GM12864 (cell line): ENCODE data around the gene ASF1B.
A peak's percentile ranks its signal among the peaks of the same experiment; 100 is the strongest.

Source experiments
- DNase-seq: peaks from one replicate; pipeline ENCODE4 v3.0.0-alpha.2; 2011; ENCODE audit warnings: low read depth
- H3K4me3 ChIP-seq: 2 replicates; pipeline ENCODE4 v1.5.1; 2011; ENCODE audit warnings: mild to moderate bottlenecking, low read depth, low read length, control low read depth
- TF ChIP-seq, protein P1 (sequence below): IDR thresholded peaks from 2 replicates; pipeline ENCODE4 v1.5.1; 2011; ENCODE audit warnings: low read depth, mild to moderate bottlenecking, moderate library complexity, low read length, control low read depth, inconsistent platforms; ENCODE audit errors: missing control alignments

ASF1B gene

DNA sequence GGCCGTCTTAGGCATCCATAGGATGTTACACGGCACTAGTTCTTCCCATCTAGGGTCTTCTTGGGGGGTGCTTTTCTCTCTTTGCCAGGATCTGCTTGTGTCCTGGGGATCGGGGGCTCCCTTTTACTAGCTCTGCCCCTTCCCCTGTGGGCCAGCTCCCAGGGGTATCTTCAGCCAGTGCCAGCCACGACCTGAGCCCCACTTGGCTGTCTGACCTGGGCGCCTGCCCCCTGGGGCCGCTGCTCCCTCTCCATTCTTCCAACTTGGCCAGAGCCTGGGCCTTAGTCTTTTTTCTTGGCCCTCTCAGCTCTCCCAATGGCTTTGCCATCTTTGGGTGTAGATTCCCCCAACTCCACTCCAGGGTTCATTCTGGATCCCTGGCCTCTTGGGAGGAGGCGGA, 21.9 kb downstream of the ASF1B start:
- DNase-seq, result no peak
- H3K4me3 ChIP-seq, result no peak overlapping the region
- TF ChIP-seq, protein P1, sequence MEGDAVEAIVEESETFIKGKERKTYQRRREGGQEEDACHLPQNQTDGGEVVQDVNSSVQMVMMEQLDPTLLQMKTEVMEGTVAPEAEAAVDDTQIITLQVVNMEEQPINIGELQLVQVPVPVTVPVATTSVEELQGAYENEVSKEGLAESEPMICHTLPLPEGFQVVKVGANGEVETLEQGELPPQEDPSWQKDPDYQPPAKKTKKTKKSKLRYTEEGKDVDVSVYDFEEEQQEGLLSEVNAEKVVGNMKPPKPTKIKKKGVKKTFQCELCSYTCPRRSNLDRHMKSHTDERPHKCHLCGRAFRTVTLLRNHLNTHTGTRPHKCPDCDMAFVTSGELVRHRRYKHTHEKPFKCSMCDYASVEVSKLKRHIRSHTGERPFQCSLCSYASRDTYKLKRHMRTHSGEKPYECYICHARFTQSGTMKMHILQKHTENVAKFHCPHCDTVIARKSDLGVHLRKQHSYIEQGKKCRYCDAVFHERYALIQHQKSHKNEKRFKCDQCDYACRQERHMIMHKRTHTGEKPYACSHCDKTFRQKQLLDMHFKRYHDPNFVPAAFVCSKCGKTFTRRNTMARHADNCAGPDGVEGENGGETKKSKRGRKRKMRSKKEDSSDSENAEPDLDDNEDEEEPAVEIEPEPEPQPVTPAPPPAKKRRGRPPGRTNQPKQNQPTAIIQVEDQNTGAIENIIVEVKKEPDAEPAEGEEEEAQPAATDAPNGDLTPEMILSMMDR, result no peak

DNA sequence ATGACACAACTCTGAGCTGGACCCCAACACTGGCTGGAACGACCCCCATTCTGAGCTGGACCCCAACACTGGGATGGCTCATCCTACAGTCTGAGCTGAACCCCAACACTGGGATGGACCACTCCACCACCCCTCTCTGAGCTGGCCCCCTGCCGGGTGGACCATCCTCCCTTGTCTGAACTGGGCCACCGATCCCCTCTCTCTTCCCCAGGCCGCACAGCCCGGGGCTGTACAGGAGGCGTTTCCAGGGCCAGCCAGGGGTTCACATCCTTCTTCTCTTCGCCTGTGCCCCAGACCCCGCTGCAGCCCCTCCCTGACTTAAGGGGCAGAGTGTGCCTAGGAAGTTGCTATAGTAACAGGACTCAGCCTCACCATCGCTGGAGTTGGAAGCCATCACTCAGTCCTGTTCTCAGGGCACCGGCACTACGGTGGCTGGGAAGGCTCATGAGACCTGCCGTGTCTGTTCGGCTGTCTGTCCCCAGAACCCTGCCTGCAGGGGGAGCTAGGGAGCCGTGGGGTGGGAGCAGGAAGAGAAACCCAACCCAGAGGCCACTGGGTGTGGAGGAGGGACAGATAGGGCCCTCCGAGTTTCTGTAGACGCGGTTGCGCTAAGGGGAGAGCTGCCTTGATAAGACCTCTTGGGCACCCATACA, 22.5 kb downstream of the ASF1B start:
- TF ChIP-seq, protein P1, result peak; percentile 50
- no peak for DNase-seq
- no peak overlapping the region for H3K4me3 ChIP-seq

DNA sequence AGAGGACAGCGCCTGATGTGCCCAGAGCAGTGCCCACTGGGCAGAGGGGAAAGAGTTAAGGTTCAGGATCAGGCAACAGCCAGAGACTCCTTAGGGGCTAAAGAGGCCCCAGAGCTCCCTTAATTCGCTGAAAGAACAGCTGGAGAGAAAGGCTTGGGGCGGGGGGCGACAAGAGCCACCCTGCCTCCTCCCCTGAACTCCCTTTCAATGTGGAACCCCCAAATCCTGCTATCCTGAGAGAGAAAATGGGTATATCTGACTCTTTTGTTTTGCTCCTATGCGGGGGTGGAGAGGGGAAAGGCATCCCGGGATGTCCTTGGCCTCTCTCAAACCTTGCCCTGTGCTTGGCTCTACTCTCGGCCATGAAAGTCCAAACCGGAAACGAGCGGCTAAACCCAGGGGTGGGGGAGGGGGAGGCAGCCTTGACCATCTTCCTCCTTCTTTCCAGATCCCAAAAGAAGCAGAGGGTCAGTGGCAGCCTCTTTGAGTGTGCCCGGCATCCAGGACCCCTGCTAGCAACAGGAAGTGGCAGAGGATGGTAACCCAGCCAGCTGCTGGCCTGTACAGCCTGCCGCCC, 23.5 kb downstream of the ASF1B start:
- DNase-seq, result no peak
- TF ChIP-seq, protein P1, result no peak
- no peak overlapping the region for H3K4me3 ChIP-seq

DNA sequence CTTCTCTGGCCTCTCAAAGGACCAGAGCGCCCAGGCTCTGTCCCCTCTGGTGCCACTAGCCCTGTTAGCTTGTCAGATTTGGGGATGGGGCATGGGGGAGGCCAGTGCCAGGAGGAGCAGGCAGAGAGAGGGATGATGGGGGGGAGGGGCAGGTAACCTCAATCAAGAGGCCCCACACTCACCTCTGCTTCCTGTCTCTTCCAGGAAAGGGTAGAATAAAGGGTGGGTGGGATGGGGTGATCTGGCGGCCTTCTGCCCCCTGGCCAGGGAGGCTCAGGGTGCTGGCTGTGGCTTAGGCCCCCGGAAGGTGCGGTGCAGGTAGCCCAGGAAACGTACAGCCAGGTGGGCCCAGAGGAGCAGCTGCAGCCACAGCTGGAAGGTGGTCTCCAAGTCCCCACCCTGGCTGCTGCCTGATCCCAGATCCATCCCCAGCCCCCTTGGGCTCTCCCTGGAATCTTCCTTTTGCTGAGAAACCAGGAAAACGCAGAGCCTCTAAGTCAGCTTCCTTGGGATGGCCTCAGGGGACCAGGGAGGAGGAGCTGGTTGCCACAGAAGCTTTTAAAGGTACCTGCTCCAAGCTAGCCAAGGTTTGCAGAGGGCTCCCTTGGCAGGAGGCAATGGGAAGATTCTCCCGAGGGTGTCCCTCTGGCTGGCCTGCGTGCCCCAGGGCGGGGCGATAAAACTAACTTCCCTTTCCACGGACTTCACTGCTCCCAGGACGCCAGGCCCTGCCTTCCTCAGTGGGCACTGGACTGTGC, 24.2 kb downstream of the ASF1B start:
- TF ChIP-seq, protein P1, result no peak
- no peak overlapping the region for H3K4me3 ChIP-seq
- no peak for DNase-seq

DNA sequence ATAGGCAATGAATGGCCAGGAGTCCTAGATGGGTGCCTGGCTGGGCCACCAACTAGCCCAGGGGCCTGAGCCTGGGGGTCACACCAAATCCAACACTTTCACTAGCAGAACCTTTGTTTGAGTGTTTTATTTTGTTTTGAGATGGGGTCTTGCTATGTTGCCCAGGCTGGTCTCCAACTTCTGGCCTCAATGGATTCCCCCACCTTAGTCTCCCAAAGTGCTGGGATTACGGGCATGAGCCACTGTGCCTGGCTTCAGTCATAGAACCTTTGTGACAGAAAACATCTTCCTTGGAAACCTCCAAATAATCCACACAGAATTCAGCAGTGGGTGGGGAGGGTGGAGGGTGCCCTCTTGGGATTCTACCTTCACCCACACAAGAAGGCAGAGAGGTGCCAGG, 24.9 kb downstream of the ASF1B start:
- DNase-seq, result no peak
- TF ChIP-seq, protein P1, result no peak
- no peak overlapping the region for H3K4me3 ChIP-seq

DNA sequence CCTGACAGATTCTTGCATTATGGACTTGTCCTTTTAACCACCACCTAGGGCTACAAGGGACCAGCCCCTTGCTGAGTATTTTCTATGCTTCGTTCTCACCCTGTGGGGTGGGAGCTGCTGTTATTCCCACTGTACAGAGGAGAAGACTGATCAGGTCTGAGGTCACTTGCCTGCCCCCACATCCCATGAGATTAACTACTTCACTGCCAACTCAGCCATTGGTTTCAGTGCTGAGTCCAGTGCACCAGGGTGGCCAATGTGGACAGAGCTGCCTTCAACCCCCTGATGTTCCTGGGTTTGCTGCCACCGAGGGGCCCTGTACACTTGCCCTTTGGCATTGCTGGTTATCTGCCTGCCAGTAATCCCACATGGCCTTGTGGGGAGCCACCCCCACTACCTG, 25.7 kb downstream of the ASF1B start:
- TF ChIP-seq, protein P1, result no peak
- DNase-seq, result no peak

More for the DNA sequence above, 25.7 kb downstream of the ASF1B start:
- H3K4me3 ChIP-seq, result no peak overlapping the region
